Colonic mucosa (tissue), 4 donors: Measurements from ENCODE around the gene CIDEA. TPM values are rescaled to one million over a fixed set of nuclear protein-coding genes. Genes with fewer than 3 reads are reported as not detected.

ENCODE experiments used
- DNase-seq: peaks from one replicate; pipeline ENCODE4 v3.0.0-alpha.2; 2020
- H3K27ac ChIP-seq: fragments of 200-600 bp; one replicate; pipeline ENCODE4 v1.8.0; 2021
- H3K27me3 ChIP-seq: fragments of 200-600 bp; one replicate; pipeline ENCODE4 v1.8.0; 2021
- H3K36me3 ChIP-seq: fragments of 200-600 bp; one replicate; pipeline ENCODE4 v1.8.0; 2021
- H3K4me1 ChIP-seq: fragments of 200-600 bp; one replicate; pipeline ENCODE4 v1.8.0; 2021; ENCODE audit warnings: mild to moderate bottlenecking
- H3K4me3 ChIP-seq: fragments of 200-600 bp; one replicate; pipeline ENCODE4 v1.8.0; 2021
- H3K9ac ChIP-seq, 2 donors: one replicate each; pipeline ENCODE4 v1.7.0; 2013; ENCODE audit warnings: control low read depth in 2 of 2, low read depth in 2 of 2, low read length in 2 of 2
- H3K9me3 ChIP-seq: fragments of 200-600 bp; one replicate; pipeline ENCODE4 v1.8.0; 2021
- intact Hi-C: fragments of 100-400 bp; cut with DNase I; formaldehyde crosslinking; loops from one replicate; pipeline ENCODE4 v1.14.1; 2022
- total RNA-seq, 2 donors: library from RNA; stranded (reverse); fragmentation: NEBNext Ultra II Directional in 1 of 2; extraction: Animal tissue kit (Norgen Biotek cat#: 25700) in 1 of 2; gene quantifications; one replicate each; pipeline ENCODE4 v1.2.1, GENCODE V29; 2021
- TF ChIP-seq, protein P1 (sequence below): fragments of 200-600 bp; IDR thresholded peaks from one replicate; pipeline ENCODE4 v1.8.0; 2022; ENCODE audit warnings: antibody characterized with exemption, mild to moderate bottlenecking
- donor health status: healthy.
- donor health status: DM: no; HTN: no; CAD: no.
- donor health status: DM: no; HTN: no; CAD: no.

Gene CIDEA
- total RNA-seq, 2 donors from 2014 or later: not detected

DNA sequence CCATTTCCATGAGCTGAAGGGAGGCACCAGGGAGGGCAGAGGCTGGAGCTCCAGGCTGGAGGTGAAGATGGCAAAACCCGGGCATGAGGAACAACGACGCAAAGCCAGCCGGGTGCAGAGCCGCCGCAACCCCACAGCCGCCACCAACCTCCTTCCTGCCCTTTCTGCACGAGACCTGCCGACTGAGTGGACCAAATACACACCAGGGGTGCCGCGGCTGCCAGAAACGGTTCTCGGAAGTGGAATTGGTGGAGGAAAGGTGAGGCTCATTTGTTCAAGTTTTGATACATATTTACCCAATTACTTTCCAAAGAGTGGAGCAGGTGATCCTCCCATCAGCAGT lies 8.4 kb upstream of the CIDEA start:
- no peaks in the 10 kb centered on the region for H3K27me3 ChIP-seq
- DNase-seq: no peak
- no peaks in the 10 kb centered on the region for H3K36me3 ChIP-seq
- H3K9ac ChIP-seq: no peak overlapping the region
- H3K4me3 ChIP-seq: no peak overlapping the region
- intact Hi-C loops: no loop called here
- no peaks in the 10 kb centered on the region for H3K9me3 ChIP-seq
- H3K4me1 ChIP-seq: no peaks in the 10 kb centered on the region
- H3K27ac ChIP-seq: no peak overlapping the region
- TF ChIP-seq, protein P1, sequence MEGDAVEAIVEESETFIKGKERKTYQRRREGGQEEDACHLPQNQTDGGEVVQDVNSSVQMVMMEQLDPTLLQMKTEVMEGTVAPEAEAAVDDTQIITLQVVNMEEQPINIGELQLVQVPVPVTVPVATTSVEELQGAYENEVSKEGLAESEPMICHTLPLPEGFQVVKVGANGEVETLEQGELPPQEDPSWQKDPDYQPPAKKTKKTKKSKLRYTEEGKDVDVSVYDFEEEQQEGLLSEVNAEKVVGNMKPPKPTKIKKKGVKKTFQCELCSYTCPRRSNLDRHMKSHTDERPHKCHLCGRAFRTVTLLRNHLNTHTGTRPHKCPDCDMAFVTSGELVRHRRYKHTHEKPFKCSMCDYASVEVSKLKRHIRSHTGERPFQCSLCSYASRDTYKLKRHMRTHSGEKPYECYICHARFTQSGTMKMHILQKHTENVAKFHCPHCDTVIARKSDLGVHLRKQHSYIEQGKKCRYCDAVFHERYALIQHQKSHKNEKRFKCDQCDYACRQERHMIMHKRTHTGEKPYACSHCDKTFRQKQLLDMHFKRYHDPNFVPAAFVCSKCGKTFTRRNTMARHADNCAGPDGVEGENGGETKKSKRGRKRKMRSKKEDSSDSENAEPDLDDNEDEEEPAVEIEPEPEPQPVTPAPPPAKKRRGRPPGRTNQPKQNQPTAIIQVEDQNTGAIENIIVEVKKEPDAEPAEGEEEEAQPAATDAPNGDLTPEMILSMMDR: no peak

DNA sequence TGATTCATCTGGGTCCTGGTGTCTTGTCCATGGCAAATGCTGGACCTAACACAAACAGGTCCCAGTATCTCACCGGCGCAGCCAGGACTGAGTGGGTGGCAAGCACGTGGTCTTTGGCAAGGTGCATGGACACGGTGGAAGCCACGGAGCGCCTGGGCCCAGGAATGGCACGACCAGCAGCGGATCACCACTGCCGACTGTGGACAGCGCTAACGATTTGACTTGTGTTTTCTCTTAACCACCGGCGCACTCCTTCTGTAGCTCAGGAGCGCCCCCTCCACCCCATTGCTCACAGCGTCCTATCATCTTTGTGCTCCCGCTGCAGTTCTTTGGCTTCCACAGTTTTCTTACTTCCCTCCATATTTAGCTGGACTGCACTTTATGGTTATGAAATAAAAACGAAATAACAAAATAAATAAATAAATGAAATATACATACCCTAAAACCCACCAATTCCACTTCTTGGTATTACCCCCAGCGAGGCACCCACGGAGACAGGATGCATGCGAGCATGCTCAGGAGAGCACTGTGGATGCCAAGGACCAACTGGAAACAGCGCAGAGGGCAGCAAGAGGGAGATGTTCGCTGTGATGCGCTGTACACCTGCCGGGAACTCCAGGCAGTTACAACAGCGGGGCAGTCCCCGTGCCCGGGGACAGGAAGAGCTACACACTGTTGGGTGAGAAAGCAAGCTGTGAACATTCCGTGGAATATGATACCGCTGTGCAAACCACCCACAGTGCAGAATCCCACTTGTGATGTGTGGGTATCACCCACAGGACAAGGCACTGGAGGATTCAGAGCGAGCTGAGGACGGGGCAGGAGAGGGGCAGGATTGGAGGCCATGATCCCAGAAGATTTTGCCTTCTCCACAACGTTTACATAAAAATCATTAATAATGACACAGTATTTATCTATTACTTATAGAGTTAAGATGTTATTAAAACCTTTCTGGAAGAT lies 7.0 kb upstream of the CIDEA start:
- intact Hi-C loops: no loop called here
- H3K27ac ChIP-seq: no peak overlapping the region
- H3K9me3 ChIP-seq: no peaks in the 10 kb centered on the region
- H3K4me3 ChIP-seq: no peak overlapping the region
- DNase-seq: no peak
- H3K4me1 ChIP-seq: no peaks in the 10 kb centered on the region
- H3K36me3 ChIP-seq: no peaks in the 10 kb centered on the region
- TF ChIP-seq, protein P1: no peak
- no peaks in the 10 kb centered on the region for H3K27me3 ChIP-seq
- no peak overlapping the region for H3K9ac ChIP-seq

DNA sequence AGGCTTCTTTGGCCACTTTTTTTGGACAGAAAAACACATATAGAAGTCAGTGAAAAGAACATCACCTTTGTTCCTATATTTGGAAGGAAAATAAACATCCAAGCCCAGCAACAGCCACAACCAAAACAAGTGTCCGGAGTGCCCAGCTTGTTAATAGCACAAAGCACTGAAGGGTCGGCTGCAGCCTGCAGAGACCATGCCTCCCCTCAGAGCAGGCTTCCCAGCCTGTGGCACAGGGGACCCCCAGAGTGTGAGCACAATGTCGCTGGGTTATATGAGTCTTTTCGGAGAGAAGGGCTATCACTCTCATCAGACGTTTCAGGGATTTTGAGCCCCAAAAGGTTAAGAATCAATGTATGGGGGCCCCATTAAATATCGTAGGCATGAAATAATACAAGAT lies 6.2 kb upstream of the CIDEA start:
- Histone ChIP-seq H3K9me3 (no peaks in the 10 kb centered on the region), H3K9ac (no peak overlapping the region), H3K27ac (no peak overlapping the region), H3K36me3 (no peaks in the 10 kb centered on the region), H3K27me3 (peaks cover under 1% of the 10 kb centered on the region), H3K4me3 (no peak overlapping the region), H3K4me1 (no peaks in the 10 kb centered on the region)
- intact Hi-C loops: no loop called here
- DNase-seq: no peak
- TF ChIP-seq, protein P1: no peak

DNA sequence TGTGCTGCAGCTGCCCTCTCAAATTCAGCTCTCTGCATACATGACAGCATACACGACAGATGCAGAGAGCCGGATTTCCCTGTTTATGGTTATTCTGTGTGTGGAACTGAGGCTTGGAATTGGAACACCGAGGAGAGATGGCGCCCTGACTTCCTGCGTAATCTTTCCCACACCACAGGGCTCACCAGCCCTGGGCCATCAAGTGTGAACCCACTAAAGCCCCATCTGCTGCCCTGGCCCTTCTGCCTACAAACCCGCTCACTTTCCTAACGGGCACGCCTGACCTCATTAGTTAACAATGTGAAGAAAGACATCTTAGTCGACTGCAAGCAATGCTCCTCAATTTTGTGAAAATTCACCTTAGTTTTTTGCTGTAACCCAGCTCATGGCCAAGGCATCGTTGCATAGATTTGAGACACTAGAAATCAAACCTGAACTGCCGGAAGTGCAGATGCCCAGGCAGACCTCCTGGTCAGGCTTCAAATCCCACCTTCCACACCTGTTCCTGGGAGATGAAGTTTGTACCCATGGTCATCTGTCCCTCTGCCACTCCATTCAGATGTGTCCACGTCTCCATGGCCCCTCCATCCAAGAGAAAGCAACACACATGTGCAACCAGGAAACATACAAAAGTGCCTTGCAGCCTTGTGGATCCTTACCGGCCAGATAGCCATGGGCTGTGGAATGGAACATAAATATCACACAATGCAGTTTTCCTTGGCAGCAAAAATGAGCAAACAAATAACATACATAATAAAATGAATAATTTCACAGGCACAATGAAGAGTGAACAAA lies 5.0 kb upstream of the CIDEA start:
- TF ChIP-seq, protein P1: no peak
- Histone ChIP-seq H3K36me3 (no peaks in the 10 kb centered on the region), H3K4me3 (no peak overlapping the region), H3K27ac (no peak overlapping the region), H3K9ac (no peak overlapping the region), H3K9me3 (no peaks in the 10 kb centered on the region), H3K27me3 (peaks cover 12% of the 10 kb centered on the region), H3K4me1 (no peaks in the 10 kb centered on the region)
- intact Hi-C loops: no loop called here
- DNase-seq: no peak

DNA sequence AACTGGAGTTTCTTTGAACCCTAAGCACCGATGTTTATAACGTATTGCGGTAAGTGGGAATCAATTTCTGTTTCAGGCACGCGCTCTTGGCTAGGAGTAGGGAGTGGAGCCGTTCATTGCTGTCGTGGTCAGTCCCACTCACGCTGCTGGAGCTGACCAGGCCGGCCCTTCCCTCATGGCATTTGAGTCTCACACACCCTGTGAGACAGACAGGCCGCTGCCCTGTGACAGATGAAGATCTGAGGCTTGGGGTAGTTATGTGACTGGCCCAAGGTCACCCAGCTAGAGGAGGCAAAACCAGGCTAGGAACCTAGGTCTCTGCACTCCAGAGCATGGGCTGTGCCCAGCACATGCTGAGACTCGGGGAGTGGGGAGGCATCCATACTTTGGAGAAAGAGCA lies 2.9 kb upstream of the CIDEA start:
- TF ChIP-seq, protein P1: no peak
- H3K27me3 ChIP-seq: peaks cover 20% of the 10 kb centered on the region
- intact Hi-C loops: no loop called here
- H3K4me1 ChIP-seq: no peaks in the 10 kb centered on the region
- no peaks in the 10 kb centered on the region for H3K9me3 ChIP-seq
- no peak for DNase-seq
- no peak overlapping the region for H3K4me3 ChIP-seq
- H3K9ac ChIP-seq: no peak overlapping the region
- no peaks in the 10 kb centered on the region for H3K36me3 ChIP-seq
- no peak overlapping the region for H3K27ac ChIP-seq
